GM18498 (cell line): ENCODE data around the gene BCAR3.

Experiments used
- ATAC-seq: cut with Tn5 transposase; IDR thresholded peaks from one replicate; pipeline ENCODE4 v1.9.1; 2021; ENCODE audit warnings: mild to moderate bottlenecking, moderate library complexity; ENCODE audit not compliant: unreplicated experiment

BCAR3 gene

DNA sequence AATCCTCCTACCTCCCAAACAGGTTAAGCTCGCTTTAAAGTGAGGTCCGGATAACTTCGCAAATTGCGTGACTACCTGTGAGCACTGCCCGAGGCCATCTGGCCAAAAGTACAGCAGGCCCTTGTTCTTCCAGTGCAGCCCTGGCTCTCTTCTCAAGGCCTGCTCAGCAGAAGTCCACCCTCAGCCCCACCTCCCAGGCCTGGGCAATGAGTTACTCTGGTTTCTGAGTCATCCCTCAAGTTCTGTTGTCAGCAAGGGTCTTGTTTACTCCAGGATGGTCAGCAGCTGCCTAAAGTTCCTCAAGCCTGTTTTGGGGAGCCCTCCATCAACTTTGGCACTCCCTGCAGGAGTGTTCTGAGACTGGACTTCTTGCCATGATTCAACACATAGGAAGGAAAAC lies 101.7 kb downstream of the BCAR3 start:
- ATAC-seq: no peak

DNA sequence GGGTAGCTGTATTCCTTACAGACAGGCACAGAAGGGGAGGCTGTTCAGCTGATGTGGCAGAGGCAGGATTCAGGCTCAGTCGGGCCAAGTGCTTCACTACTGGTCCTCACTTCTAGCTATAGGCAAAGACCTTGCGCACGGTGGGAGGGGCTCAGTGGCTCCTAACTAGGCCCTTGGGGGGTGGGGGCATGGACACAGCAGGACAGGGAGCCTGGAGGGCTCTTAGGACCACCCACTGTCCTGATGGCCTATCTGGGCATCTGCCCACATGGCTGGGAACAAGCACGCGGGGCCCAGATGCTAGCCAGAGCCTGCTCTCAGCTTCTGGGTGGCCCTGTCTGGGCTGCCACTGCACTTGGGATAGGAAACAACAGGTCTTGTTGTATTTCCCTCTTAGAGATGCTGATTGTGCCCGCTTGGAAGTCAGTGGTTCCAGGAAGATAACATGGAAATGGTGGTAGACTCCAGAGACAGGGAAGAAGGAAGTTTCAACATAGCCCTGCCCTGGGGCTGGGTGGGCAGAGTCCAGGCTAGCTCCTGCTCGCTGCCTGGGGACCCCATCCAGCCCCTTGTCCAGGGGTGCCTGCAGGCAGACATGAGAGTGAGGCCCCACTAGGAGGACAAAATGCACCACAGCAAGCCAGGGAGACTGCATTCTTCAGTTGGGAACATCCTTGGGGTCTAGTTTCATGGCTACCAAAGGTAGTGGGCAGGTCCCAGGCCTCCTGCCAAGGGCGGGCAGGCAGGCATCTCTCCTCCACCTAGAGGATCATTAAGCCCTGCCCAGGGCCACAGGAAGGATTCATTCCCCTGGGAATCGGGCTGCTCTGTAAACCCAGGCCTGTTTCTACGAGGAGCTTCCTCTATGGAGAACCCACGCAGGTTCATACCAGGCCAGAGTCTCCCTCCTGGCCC lies 102.5 kb downstream of the BCAR3 start:
- no peak for ATAC-seq

DNA sequence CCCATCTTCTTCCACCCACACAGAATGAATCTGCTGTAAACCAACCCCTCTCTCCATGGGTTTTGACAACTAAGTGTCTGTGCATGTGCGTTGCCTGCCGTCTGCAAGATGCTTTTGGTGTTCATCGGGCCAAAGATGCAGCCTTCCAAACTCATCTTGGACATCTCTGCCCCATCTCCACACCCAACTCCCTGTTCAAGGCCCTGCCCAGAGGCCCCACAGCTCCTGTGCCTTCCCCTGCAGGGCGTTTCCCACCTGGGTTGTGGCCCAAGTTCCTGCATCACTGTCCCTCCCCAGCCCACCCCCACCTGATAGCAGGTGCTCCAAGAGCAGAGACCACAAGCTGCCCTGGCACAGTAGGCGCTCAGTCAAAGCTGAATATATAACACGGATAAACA lies 103.2 kb downstream of the BCAR3 start:
- ATAC-seq: no peak

DNA sequence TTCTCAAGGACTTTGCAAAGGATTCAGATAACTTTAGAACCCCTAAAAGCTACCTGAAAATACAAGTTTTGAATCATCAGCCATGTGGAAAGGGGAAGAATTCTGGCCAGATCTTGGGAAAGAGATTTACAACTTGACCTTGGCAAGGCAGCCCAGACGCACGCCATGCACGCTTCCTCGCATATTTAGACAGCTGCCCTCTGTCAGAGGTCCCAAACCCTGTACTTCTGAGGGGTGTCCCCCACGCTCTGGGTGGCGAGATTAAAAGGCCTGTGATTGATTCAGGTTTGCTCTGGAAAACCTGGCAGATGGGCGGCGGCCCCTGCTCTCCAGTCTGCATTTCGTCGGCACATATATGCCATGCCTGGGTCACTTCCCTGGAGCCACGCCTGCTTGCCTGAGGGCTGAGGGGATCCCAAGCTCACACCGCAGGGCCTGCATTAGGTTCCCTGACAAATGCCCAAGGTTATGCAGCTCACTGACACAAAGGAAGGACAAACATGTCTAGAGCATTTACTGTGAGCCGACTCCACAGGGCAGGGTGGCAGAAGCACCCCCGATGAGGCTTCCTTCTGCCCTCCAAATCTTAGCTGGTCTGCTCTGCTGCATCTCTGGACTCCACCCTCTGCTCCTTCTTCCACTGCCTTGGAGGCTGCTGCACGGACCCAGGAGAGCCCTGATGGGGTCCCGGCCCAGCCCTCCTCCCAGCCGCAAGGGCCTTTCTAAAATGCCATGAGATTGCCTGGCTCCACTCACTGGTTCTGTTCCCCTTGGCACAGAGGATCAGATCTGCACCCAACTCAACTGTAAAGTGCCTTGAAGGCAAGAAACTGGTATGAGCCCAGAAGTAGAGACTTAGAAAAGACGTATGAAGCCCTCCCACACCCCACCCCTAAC lies 103.9 kb downstream of the BCAR3 start:
- no peak for ATAC-seq

DNA sequence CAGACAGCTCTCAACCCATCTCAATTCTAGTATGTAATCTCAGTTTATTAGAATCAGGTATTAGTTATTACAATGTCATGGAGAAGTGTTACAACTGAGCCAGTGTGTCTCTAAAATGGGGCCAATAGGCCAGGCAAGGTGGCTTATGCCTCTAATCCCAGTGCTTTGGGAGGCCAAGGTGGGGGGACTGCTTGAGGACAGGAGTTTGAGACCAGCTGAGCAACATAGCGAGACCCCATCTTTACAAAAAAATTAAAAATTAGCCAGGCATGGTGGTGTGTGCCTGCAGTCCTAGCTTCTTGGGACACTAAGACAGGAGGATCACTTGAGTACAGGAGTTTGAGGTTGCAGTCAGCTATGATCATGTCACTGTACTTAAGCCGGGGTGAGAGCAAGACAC lies 104.9 kb downstream of the BCAR3 start:
- no peak for ATAC-seq

DNA sequence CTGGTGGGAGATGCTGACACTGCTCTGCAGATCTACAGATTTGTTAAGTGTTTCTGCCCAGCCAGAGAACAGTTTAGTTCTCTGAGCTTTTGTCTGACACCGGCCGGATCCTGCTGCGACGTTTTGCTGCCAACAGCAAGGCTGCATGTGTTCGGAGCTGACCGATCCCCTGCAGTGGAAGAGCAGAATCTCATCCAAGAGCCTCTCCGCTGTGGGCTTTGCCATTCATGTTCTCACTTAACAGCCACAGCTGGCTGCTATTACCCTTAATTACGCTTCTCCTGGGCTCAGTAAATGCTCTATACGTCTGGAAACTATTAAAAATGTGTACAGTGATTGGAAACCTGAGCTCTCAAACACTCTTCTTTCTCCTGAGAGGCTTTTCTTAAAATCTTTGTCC lies 105.3 kb downstream of the BCAR3 start:
- ATAC-seq: no peak

DNA sequence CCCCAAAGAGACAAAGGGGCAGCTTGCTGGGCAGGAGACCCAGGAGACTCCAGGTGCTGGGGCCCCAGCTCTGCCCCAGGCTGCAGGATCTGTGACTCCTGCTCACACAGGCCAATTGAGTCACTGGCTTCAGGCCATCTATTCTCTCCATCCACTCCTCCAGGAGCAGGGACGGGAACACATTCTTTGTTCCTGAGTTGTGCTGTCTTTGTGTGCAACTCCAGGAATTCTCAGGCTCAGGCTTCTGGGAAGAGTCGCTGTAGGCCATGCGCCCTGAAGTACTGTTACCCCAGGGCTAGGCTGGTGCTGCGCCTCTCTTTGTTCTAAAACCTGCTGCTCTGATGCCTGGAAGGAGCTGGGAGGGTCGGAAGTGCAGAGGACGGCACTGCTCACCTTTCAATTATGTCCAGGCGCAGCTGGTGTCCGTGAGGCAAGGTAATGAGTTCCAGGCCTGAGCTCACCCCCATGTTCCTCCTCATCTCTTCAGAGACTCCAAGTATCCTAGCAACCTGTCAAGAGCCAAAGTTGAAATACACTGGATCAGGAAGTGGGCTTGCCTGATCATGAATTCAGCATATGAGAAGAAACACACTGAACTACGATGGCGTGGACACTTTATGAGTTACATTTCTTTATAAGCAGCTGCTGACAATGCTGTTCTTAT lies 105.9 kb downstream of the BCAR3 start:
- ATAC-seq: no peak

DNA sequence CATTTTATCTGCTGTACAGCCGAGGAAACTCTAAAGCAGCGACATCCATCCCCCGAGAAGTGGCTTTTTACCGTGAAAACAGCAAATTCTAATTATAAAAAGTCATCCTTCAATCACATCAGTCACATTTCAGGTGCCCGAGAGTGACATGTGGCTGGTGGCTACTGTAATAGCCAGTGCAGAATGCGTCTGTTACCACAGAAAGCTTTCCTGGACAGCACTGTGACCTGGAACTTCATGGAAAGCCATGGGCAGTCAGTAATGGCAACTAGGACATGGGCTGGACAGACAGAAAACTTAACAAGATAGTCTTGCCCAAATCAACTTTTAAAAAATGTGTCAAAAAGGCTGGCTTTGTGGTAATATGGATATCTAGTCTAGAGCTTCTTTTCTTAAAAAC lies 106.6 kb downstream of the BCAR3 start:
- no peak for ATAC-seq

DNA sequence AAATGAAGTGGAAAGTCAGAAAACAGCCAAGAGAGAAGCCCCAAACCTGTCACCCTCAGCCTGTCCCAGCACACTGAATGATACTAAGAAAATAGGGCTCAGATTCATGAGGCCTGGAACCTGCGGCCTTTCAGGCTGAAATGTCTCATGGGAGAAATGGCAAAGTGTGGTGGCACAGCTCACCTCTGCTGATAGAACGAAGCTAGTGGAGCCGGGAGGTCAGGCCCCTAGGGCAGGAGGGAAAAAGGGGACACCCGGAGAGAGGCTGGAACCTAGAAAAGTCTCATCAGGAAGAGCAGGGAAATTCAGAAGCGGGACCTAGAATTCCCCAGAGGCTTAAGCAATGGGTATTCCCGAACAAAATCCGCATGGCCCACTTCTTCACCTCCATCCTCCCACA lies 107.1 kb downstream of the BCAR3 start:
- no peak for ATAC-seq

DNA sequence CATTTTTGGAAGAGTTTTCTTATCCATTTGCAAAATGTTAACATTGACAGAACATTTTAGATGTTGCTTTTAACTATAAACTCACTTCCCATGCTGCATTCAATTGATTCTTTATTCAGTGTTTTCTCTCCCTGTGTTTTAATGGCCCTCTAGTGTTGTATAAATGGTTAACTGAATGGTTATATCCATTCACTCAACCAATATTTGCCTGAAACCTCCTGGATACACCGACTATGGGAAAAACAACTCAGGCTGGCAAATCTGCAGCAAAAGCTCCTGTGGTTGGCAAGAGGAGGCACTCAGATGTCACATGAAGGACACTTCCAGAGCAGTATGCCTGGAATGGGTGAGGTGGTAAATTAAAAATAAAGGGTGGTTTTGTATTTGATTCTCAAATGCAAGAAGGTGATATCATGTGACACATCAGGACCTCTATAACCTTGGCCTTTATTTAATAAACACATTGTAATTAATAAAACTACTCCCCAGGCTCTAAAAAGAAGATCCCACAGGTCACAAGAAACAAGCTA lies 107.6 kb downstream of the BCAR3 start:
- no peak for ATAC-seq

DNA sequence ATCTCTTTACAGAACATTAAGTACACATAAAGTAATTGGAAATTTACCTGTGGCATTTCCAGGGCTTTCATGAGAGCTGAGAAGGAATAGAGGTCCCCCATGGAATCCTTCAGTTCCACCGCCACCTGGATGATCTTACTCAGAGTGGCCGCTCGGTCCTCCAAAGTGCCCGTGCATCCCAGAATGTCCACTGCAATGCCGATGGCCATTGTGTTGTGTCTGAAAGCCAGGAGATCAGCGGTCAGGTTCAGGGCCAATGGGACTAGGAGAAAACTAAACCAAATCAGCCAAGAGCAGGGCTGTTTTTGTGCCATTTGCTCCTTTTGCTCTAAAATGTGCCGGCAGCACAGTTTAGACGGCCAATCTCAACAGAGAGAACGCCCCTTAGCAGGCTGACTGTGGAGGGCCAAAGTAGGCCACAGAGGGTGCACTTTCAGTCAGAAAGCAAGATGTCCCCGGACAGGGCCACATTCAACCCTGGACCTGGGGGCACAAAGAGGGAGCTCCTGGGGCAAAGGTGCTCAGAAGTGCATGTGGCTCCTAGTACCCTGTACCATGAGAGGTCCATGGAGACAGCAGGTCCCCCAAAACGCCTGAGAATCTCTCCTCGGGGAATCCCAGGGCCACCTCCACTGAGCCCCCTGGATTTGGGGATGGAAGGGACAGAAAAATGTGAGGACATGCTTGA lies 109.9 kb downstream of the BCAR3 start:
- no peak for ATAC-seq

DNA sequence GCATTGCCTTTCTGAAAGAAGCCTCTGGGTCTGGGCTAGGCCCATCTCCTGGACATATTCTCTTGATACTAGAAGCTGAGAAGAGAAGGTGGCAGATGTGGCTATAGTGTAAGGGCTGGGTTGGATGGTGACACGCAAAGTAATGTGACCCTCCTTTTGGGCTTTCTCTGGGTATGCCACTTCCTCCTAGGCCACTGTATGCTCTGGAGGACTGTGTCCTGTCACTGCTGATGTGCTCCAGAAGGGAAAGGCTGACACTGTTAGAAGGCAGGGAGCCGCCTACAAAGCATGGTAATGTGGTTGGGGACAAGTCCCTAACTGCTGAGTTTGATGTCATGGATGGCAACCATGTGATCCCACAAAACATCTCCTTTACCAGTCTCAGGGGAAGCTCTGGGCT lies 112.1 kb downstream of the BCAR3 start:
- ATAC-seq: no peak

DNA sequence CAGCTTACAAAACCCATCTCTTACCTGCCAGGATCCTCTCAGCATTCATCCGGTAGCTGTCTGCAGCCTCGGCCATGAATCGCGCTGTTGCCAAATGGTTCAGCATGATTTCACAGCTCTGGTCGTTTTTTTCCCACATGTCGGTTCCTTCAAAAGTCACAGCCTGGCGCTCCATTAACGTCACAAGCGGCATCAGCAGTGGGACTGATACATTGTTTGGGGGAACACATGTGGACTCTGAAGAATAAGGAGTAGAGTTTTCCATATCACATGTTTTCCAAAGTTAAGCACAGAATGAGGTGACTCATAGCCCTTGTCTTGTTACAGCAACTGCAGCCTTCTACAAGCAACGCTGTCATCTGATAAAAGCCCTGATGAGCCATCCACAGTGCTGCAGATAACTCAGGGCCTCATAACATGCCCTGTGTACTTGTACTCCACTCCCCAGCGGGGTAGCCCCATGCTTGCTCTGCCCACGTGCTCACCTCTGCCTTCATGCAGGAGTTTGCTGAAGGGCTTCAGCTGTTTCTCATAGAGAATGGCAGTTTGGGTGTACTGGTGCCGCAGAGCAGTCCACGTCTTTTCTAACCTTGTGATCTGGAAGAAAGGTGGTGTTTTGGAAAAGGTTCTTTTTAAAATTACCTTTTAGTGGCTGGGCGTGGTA lies 114.2 kb downstream of the BCAR3 start:
- ATAC-seq: no peak

DNA sequence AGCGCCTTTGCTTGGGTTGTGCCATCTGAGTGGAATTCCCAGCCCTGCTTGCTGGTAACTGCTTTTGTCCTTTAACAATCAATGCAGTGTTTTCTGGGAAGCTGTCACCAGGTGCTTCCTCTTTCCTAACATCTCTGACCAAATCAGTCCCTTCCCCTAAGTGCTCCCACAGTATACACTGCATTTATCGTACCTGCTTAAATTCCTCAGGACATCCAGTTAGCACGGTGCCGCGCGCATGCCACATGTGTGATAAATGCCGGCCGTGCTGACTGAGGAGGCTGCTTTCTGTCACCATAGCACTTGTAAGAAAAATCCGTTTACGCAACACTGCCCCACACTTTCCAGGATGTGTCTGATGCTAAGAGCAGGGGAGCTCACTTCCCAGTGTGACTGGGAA lies 115.4 kb downstream of the BCAR3 start:
- ATAC-seq: no peak

DNA sequence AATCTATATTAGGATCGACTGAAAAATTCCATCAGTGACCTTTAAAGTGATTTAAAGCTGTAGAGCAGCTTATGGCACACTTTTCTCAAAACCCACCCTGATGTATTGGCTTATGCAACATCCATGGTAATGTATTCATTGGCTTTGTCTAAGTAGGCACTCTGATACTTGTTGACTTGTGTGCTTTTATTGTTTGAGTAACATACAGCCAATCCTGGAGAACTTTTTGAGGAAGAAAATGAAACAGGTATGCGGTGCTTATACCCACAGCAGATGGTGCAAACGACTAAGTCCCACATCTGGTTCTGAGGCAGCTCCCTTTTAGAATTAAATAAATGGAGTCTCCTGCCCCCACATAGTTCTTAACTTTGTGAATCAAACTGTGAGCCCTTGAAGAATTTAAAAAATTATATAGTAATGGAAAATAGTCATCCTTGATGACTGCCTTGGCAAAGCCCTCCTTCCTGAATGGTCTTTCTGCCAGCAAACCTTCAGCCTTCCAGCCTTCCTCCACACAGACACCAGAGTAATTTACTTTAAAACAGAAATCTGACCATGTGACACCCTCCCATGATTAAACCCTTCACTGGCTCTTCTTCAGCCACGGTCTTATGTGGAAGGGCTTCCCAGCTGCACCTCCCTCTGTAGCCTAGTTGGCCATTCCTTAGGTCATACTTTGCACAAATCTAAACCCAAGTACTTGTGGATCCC lies 116.0 kb downstream of the BCAR3 start:
- ATAC-seq: no peak

DNA sequence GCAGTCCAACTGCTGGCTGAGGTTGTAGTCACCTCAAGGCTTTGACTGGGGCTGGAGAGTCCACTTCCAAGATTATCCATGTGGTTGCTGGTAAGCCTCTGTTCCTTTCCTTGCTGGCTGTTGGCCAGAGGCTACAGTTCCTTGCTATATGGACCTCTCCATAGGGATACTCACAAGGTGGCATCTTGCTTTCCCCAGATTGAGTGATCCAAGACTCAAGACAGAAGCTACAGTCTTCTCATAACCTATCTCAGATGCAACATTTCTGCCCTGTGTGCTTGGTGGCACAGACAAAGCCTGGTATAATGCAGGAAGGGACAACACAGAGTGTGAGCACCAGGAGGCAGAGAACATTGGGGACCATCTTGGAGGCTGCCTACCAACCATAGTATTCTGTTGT lies 121.9 kb downstream of the BCAR3 start:
- ATAC-seq: no peak

DNA sequence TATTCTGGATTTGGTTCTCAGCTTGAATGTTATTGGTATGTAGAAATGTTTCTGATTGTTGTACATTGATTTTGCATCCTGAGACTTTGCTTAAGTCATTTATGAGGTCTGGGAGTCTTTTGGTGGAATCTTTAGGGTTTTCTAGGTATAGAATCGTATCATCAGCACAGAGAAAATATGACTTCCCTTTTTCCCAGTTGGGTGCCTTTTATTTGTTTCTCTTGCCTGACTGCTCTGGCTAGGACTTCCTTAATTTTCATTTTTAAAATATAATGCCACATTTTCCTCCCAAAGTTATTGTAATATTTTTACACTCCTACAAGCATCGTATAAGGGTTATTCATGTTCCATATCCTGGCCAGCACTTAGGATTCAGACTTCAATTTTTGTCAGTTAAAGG lies 122.6 kb downstream of the BCAR3 start:
- ATAC-seq: no peak

DNA sequence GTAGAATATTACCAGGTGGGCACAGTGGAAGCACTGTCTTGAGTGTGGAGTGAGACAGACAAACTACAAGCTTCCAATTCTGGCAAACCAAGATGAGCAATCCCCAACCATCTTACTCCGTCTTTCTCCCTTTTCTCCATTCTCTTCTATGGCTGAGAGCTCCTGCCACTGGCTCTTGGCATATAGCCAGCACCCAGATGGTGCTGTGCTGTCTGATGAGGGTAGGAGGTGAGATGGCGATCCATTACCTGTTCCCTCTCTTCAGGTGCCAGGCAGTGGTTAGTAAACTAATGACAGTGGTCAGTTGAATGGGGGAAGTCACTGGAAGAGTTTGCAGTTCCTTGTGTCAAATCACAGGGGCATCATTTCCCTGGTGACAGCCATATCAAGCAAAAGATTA lies 125.3 kb downstream of the BCAR3 start:
- ATAC-seq: no peak
